Stomach (tissue), 9 donors: ENCODE results near the gene FES. TPM values are rescaled to one million over a fixed set of nuclear protein-coding genes. Genes with fewer than 3 reads are reported as not detected.
A peak's percentile ranks its signal among the peaks of the same experiment; 100 is the strongest.

Experiments
- DNase-seq, 2 donors: peaks; one replicate each; pipeline versions ENCODE4 v3.0.0 to v3.0.0-alpha.2; 2013 to 2019
- H3K27ac ChIP-seq, 5 donors: fragments of 200-600 bp in 4 of 5; sonication (generic) in 4 of 5; one replicate each; pipeline ENCODE4 v1.5.1; 2013 to 2019; ENCODE audit warnings: mild to moderate bottlenecking in 1 of 5, moderate library complexity in 1 of 5
- H3K27me3 ChIP-seq, 3 donors: fragments of 200-600 bp; sonication (generic); one replicate each; pipeline ENCODE4 v1.5.1; 2017 to 2019; ENCODE audit warnings: mixed run types in 1 of 3
- H3K36me3 ChIP-seq, 4 donors: fragments of 200-600 bp; sonication (generic); 1 replicate in 3 of 4; 2 replicates in 1 of 4; pipeline ENCODE4 v1.5.1; 2016 to 2019
- H3K4me1 ChIP-seq, 4 donors: fragments of 200-600 bp; sonication (generic); one replicate each; pipeline ENCODE4 v1.5.1; 2016 to 2019
- H3K4me3 ChIP-seq, 4 donors: fragments of 200-600 bp; sonication (generic) in 3 of 4; one replicate each; pipeline ENCODE4 v1.5.1; 2016 to 2019; ENCODE audit warnings: mild to moderate bottlenecking in 1 of 4
- H3K9me3 ChIP-seq, 4 donors: fragments of 200-600 bp; sonication (generic); one replicate each; pipeline ENCODE4 v1.5.1; 2016 to 2019
- EP300 ChIP-seq: sonication (generic); formaldehyde crosslinking; IDR thresholded peaks from one replicate; pipeline ENCODE4 v1.6.1; 2017; ENCODE audit warnings: antibody characterized with exemption
- POLR2A ChIP-seq, 4 donors: fragments of 450-650 bp; IDR thresholded peaks; one replicate each; pipeline ENCODE4 v1.6.1; 2016; ENCODE audit warnings: antibody characterized with exemption in 4 of 4, control low read depth in 2 of 4, mild to moderate bottlenecking in 1 of 4, moderate library complexity in 1 of 4
- POLR2AphosphoS5 ChIP-seq, 3 donors: sonication (generic); formaldehyde crosslinking; IDR thresholded peaks; one replicate each; pipeline ENCODE4 v1.6.1; 2016; ENCODE audit warnings: antibody characterized with exemption in 3 of 3
- WGBS, 5 donors: extraction: QIAGEN DNeasy Blood & Tissue Kit in 3 of 5; methylation state at CpG; one replicate each; pipeline versions ENCODE4 v1.1.5 to v1.1.7; 2013 to 2018; 5-methylcytosine and 5-hydroxymethylcytosine counted together
- intact Hi-C: fragments of 100-400 bp; cut with DNase I; formaldehyde crosslinking; loops from one replicate; pipeline ENCODE4 v1.15.1; 2023; ENCODE audit warnings: low total_unique reads
- polyA plus RNA-seq, 3 donors: library from polyadenylated mRNA; stranded (reverse); fragments of 200-250 nt; gene quantifications; one replicate each; pipeline ENCODE4 v1.2.3, GENCODE V29; 2013
- total RNA-seq, 5 donors: library from RNA; depleted of rRNA; stranded (reverse); fragments of >200 nt; gene quantifications; one replicate each; pipeline versions ENCODE4 v1.1.0 to v1.2.3, GENCODE V29; 2014 to 2016
- TF ChIP-seq, protein P1 (sequence below), 7 experiments: fragments of 450-650 bp in 4 of 7; fragments of 200-600 bp in 3 of 7; sonication (generic) in 3 of 7; IDR thresholded peaks; one replicate each; pipeline ENCODE4 v1.5.1; 2016 to 2019; ENCODE audit warnings: antibody characterized with exemption in 7 of 7, control low read depth in 2 of 7, mild to moderate bottlenecking in 1 of 7
- donor health status: healthy with polysubstance abuse.
- donor health status: Bipolar disorder and iron deficiency.
- donor health status: healthy.

Gene FES
- total and polyA plus RNA-seq, 8 donors, result 8.0 to 49.1 (median 19.2) TPM

DNA sequence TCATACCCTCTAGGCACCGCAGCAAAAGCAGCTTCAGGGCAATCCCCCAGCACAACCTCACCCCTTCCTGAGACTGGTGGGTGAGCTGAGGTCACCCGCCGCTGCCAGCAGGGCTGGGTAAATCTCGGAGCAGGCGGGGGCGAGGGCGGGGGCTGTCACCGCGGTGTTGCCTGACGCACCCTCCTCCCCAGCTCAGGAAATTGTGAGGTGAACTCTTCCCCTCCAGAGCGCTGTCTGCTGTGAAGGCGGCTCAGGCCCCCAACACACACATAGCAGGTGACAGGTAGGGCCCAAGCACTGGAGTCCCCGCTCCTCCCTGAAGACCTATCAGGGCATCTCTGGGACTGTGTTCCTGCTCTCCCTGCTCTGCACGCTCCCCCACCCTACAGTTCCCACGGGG, 46.2 kb upstream of the FES start:
- H3K4me1 ChIP-seq, result peaks cover 12 to 32% (median 22%) of the 10 kb centered on the region in 4 donors
- no peaks in the 10 kb centered on the region for H3K27me3 ChIP-seq
- intact Hi-C loops, result no loop called here
- peak in 1 of 2 donors; percentile 75 for DNase-seq
- H3K9me3 ChIP-seq, result no peaks in the 10 kb centered on the region
- TF ChIP-seq EP300 (no peak), POLR2AphosphoS5 (IDR thresholded peaks at IDR 0.05) (no peak), POLR2A (IDR thresholded peaks at IDR 0.05) (no peak)
- TF ChIP-seq, protein P1, sequence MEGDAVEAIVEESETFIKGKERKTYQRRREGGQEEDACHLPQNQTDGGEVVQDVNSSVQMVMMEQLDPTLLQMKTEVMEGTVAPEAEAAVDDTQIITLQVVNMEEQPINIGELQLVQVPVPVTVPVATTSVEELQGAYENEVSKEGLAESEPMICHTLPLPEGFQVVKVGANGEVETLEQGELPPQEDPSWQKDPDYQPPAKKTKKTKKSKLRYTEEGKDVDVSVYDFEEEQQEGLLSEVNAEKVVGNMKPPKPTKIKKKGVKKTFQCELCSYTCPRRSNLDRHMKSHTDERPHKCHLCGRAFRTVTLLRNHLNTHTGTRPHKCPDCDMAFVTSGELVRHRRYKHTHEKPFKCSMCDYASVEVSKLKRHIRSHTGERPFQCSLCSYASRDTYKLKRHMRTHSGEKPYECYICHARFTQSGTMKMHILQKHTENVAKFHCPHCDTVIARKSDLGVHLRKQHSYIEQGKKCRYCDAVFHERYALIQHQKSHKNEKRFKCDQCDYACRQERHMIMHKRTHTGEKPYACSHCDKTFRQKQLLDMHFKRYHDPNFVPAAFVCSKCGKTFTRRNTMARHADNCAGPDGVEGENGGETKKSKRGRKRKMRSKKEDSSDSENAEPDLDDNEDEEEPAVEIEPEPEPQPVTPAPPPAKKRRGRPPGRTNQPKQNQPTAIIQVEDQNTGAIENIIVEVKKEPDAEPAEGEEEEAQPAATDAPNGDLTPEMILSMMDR (IDR thresholded peaks at IDR 0.05), result no peak
- no peaks in the 10 kb centered on the region for H3K36me3 ChIP-seq
- H3K27ac ChIP-seq, result no peak overlapping the region
- H3K4me3 ChIP-seq, result no peak overlapping the region
- 48 to 83% (median 49%) methylated on average over 3 to 15 of the region's 15 CpGs for WGBS, 5 donors

DNA sequence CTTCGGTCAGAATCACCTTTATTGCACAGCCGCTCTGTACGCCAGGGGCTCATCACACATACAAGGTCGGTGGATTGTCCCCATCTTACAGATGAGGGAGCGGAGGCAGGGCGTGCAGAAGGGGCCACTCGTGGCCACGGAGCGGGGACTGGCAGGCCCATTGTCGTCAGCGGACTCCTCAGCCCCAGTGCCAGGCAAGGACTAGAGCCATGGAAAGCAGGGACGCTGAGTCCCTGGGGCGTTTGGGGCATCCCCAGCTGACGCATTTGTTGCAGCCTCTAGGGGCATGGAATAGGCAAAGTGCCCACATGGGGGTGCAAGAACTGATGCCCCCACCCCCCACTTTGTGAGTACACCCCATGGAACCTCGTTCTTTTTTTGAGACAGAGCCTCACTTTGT, 45.8 kb upstream of the FES start:
- Histone ChIP-seq H3K4me1 (peaks cover 12 to 32% (median 22%) of the 10 kb centered on the region in 4 donors), H3K27ac (no peak overlapping the region), H3K36me3 (no peaks in the 10 kb centered on the region), H3K9me3 (no peaks in the 10 kb centered on the region), H3K4me3 (no peak overlapping the region), H3K27me3 (no peaks in the 10 kb centered on the region)
- TF ChIP-seq EP300, result no peak
- TF ChIP-seq POLR2AphosphoS5 (IDR thresholded peaks at IDR 0.05), result no peak
- TF ChIP-seq, protein P1 (IDR thresholded peaks at IDR 0.05), result no peak
- no peak for TF ChIP-seq POLR2A (IDR thresholded peaks at IDR 0.05)
- intact Hi-C loops, result no loop called here
- DNase-seq, result no peak
- WGBS, 5 donors, result 74 to 86% (median 84%) methylated on average over 15 of the region's 15 CpGs

DNA sequence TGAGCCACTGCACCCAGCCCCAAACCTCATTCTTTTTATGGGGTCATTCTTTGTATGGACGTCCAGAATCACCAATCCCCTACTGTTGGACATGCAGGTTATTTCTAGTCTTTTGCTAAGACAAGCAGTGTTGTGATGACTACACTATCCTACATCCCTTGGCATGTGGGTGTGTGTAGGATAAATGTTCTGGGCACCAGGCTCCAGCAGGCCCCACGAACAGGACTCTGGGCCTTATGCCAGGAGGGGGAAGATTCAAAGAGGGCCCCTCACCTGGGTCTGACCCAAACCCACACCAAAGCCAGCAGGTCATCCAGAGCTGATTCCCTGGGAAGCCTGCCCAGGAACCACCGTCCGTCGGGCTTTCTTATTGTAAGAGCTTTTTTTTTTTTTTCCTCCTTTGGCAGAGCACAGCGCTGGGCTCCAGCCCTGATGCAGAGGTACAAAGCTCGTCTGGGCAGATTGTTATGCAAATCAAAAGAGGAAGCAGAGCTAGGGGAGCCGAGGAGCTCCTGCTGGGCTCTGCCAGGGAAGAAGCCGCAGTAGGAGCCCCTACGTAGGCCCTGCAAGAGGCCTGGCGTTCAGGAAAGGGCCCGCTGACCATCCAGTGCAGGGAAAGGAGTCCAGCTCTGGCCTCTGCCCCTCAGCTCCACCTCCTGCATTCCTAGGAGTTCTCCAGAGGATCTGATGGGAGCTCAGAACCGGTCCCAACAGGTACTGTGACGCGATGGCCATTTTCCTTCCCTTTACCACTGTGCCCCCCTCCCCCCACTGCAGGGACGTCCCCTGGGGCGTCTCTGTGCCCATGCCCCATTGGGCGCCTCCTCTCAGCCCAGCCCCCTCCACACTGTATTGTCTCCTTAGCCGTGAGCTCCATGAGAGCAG, 44.9 kb upstream of the FES start:
- 24 to 46% (median 35%) methylated on average over 19 of the region's 19 CpGs for WGBS, 5 donors
- no peaks in the 10 kb centered on the region for H3K36me3 ChIP-seq
- intact Hi-C loops, result no loop called here
- no peaks in the 10 kb centered on the region for H3K27me3 ChIP-seq
- H3K27ac ChIP-seq, result peak overlapping the region; percentile 60 to 84 (median 75)
- peaks cover 12 to 32% (median 22%) of the 10 kb centered on the region in 4 donors for H3K4me1 ChIP-seq
- H3K4me3 ChIP-seq, result peak overlapping the region; percentile 13 to 25 (median 19)
- peak; percentile 76 to 85 for DNase-seq
- H3K9me3 ChIP-seq, result no peaks in the 10 kb centered on the region
- TF ChIP-seq POLR2AphosphoS5 (IDR thresholded peaks at IDR 0.05), result peak in 2 of 3 donors; percentile 21 to 58
- no peak for TF ChIP-seq EP300
- TF ChIP-seq POLR2A (IDR thresholded peaks at IDR 0.05), result no peak
- TF ChIP-seq, protein P1 (IDR thresholded peaks at IDR 0.05), result no peak

DNA sequence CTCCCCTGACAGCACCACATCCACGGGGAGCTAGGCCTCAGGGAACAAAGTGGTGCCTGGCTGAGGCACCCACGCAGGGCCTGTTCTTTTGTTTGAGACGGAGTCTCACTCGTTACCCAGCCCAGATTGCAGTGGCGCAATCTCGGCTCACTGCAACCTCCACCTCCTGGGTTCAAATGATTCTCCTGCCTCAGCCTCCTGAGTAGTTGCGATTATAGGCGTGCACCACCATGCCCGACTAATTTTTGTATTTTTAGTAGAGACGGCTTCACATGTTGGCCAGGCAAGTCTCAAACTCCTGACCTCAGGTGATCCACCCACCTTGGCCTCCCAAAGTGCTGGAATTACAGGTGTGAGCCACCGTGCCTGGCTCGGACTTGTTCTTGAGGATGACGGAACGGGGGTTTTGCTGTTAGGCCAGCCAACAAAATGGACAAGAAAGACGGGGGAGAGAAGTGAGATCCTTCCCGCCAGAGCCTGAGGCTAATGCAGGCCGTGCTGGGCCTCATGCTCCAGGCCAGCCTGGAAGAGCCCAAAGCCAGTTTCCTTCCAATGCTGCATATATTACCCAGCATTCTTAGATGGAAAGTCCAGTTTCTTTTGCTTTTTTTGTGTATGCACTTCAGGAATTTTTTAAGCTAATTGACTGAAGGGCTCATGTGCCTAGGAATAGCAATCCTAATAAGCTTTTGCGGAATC, 44.0 kb upstream of the FES start:
- Histone ChIP-seq H3K4me1 (peaks cover 12 to 35% (median 22%) of the 10 kb centered on the region in 4 donors), H3K27me3 (no peaks in the 10 kb centered on the region), H3K4me3 (peak overlapping the region; percentile 13 to 25 (median 19)), H3K27ac (peak overlapping the region; percentile 60 to 84 (median 75)), H3K9me3 (no peaks in the 10 kb centered on the region), H3K36me3 (no peaks in the 10 kb centered on the region)
- no peak for TF ChIP-seq POLR2A (IDR thresholded peaks at IDR 0.05)
- no peak for TF ChIP-seq POLR2AphosphoS5 (IDR thresholded peaks at IDR 0.05)
- TF ChIP-seq EP300, result no peak
- WGBS, 5 donors, result 85 to 95% (median 93%) methylated on average over 17 to 18 of the region's 18 CpGs
- intact Hi-C loops, result no loop called here
- DNase-seq, result no peak
